Liver (tissue), 9 donors: ENCODE measurements around the gene ARHGAP29. TPM values are rescaled to one million over a fixed set of nuclear protein-coding genes. Genes with fewer than 3 reads are reported as not detected.

Experiments used
- DNase-seq: peaks from one replicate; pipeline ENCODE4 v3.0.0-alpha.2; 2017; ENCODE audit warnings: low spot score
- H3K27ac ChIP-seq, 2 donors: one replicate each; pipeline ENCODE4 v1.7.0; 2013; ENCODE audit warnings: inconsistent platforms in 2 of 2, low read length in 2 of 2, control low read depth in 1 of 2, low read depth in 1 of 2, mild to moderate bottlenecking in 1 of 2
- H3K27me3 ChIP-seq, 4 donors: one replicate each; pipeline versions ENCODE4 v1.6.1 to v1.7.0; 2013; ENCODE audit warnings: low read length in 3 of 4, inconsistent platforms in 1 of 4, mild to moderate bottlenecking in 1 of 4, moderate library complexity in 1 of 4; ENCODE audit not compliant: control insufficient read depth in 4 of 4, insufficient read depth in 4 of 4
- H3K36me3 ChIP-seq, 4 donors: one replicate each; pipeline versions ENCODE4 v1.6.1 to v1.7.0; 2013; ENCODE audit warnings: low read length in 3 of 4, mild to moderate bottlenecking in 3 of 4, low read depth in 1 of 4, moderate library complexity in 1 of 4; ENCODE audit not compliant: control insufficient read depth in 4 of 4, insufficient read depth in 3 of 4
- H3K4me1 ChIP-seq, 4 donors: one replicate each; pipeline versions ENCODE4 v1.6.1 to v1.7.0; 2013; ENCODE audit warnings: low read length in 3 of 4, mild to moderate bottlenecking in 3 of 4, moderate library complexity in 1 of 4; ENCODE audit not compliant: control insufficient read depth in 4 of 4, insufficient read depth in 4 of 4
- H3K4me3 ChIP-seq, 3 donors: one replicate each; pipeline versions ENCODE4 v1.6.1 to v1.7.0; 2013; ENCODE audit warnings: low read length in 3 of 3, control low read depth in 1 of 3, low read depth in 1 of 3, mild to moderate bottlenecking in 1 of 3
- H3K9ac ChIP-seq, 2 donors: one replicate each; pipeline ENCODE4 v1.7.0; 2013; ENCODE audit warnings: low read length in 2 of 2, mild to moderate bottlenecking in 2 of 2, moderate library complexity in 2 of 2, control low read depth in 1 of 2, low read depth in 1 of 2
- H3K9me3 ChIP-seq, 4 donors: one replicate each; pipeline versions ENCODE4 v1.6.1 to v1.7.0; 2013; ENCODE audit warnings: low read length in 3 of 4; ENCODE audit not compliant: control insufficient read depth in 4 of 4
- ATF3 ChIP-seq: IDR thresholded peaks from 2 replicates; pipeline ENCODE4 v1.6.1; 2016; ENCODE audit warnings: antibody characterized with exemption
- CTCF ChIP-seq: fragments of 150-350 bp; IDR thresholded peaks from 2 replicates; pipeline ENCODE4 v1.5.1; 2017; ENCODE audit warnings: improper control_type of control experiment, low read depth, low read length; ENCODE audit not compliant: missing input control
- FOXA1 ChIP-seq: IDR thresholded peaks from 2 replicates; pipeline ENCODE4 v1.6.1; 2016; ENCODE audit warnings: antibody characterized with exemption
- FOXA2 ChIP-seq: IDR thresholded peaks from 2 replicates; pipeline ENCODE4 v1.6.1; 2016; ENCODE audit warnings: antibody characterized with exemption
- GABPA ChIP-seq, 2 donors: IDR thresholded peaks in 1 of 2; conservative IDR thresholded peaks in 1 of 2; 2 replicates each; pipeline ENCODE4 v1.6.1; 2016; ENCODE audit warnings: antibody characterized with exemption in 2 of 2, mild to moderate bottlenecking in 1 of 2, moderate library complexity in 1 of 2
- HNF4A ChIP-seq, 2 donors: conservative IDR thresholded peaks; 2 replicates each; pipeline ENCODE4 v1.6.1; 2016; ENCODE audit warnings: antibody characterized with exemption in 2 of 2, mild to moderate bottlenecking in 2 of 2
- HNF4G ChIP-seq: IDR thresholded peaks from 2 replicates; pipeline ENCODE4 v1.6.1; 2016; ENCODE audit warnings: antibody characterized with exemption
- JUND ChIP-seq, 2 donors: IDR thresholded peaks; 2 replicates each; pipeline ENCODE4 v1.6.1; 2016; ENCODE audit warnings: antibody characterized with exemption in 2 of 2
- MAX ChIP-seq: IDR thresholded peaks from 2 replicates; pipeline ENCODE4 v1.6.1; 2016; ENCODE audit warnings: antibody characterized with exemption
- REST ChIP-seq: IDR thresholded peaks from 2 replicates; pipeline ENCODE4 v1.6.1; 2016; ENCODE audit warnings: antibody characterized with exemption, mild to moderate bottlenecking
- RXRA ChIP-seq, 2 donors: IDR thresholded peaks; 2 replicates each; pipeline ENCODE4 v1.6.1; 2017 to 2018; ENCODE audit warnings: antibody characterized with exemption in 2 of 2, mild to moderate bottlenecking in 1 of 2
- YY1 ChIP-seq: IDR thresholded peaks from 2 replicates; pipeline ENCODE4 v1.6.1; 2016; ENCODE audit warnings: antibody characterized with exemption, mild to moderate bottlenecking
- ZBTB33 ChIP-seq: IDR thresholded peaks from 2 replicates; pipeline ENCODE4 v1.6.1; 2016; ENCODE audit warnings: antibody characterized with exemption
- WGBS: extraction: QIAGEN DNeasy Blood & Tissue Kit; methylation state at CpG from one replicate; pipeline ENCODE4 v1.1.7; 2013; 5-methylcytosine and 5-hydroxymethylcytosine counted together
- polyA plus RNA-seq, 2 donors: library from polyadenylated mRNA; stranded (reverse) in 1 of 2; unstranded in 1 of 2; fragments of 200-250 nt in 1 of 2; fragments of >200 nt in 1 of 2; fragmentation: Nextera tagmentation in 1 of 2; extraction: Ambion mirVana in 1 of 2; gene quantifications; one replicate each; pipeline versions ENCODE4 v1.2.1 to v1.2.3, GENCODE V29; 2013 to 2015
- total RNA-seq, 2 donors: library from RNA; depleted of rRNA; stranded (reverse); fragments of >200 nt; gene quantifications; one replicate each; pipeline ENCODE4 v1.2.3, GENCODE V29; 2014
- donor health status: healthy.
- donor health status: healthy.
- donor health status: healthy.
- donor health status: healthy.
- donor health status: healthy.

Gene ARHGAP29
- total and polyA plus RNA-seq, 4 donors, result 8.3 to 27.7 (median 13.2) TPM

GRCh38 chr1:94285031-94285654 is 47.8 kb upstream of the ARHGAP29 start (continued):
- no peak for TF ChIP-seq CTCF
- TF ChIP-seq GABPA (IDR thresholded peaks at IDR 0.05 in 1 of 2, conservative IDR thresholded peaks at IDR 0.05 in 1 of 2), result no peak
- TF ChIP-seq ZBTB33, result no peak
- TF ChIP-seq YY1, result no peak

- DNase-seq, result no peak
- Histone ChIP-seq H3K4me1 (no peaks in the 10 kb centered on the region), H3K36me3 (no peaks in the 10 kb centered on the region), H3K27me3 (no peaks in the 10 kb centered on the region), H3K9me3 (no peaks in the 10 kb centered on the region), H3K4me3 (no peak overlapping the region), H3K9ac (no peak overlapping the region), H3K27ac (no peak overlapping the region)
- TF ChIP-seq RXRA (IDR thresholded peaks at IDR 0.05) (no peak), ATF3 (no peak), HNF4G (no peak), HNF4A (conservative IDR thresholded peaks at IDR 0.05) (no peak), MAX (no peak), YY1 (no peak), FOXA1 (no peak), FOXA2 (no peak), CTCF (no peak), REST (no peak), JUND (IDR thresholded peaks at IDR 0.05) (no peak), ZBTB33 (no peak)
- WGBS, result 87% methylated on average over 2 of the region's 2 CpGs
Observed at GRCh38 chr1:94284476-94284875, 47.1 kb upstream of the ARHGAP29 start.
